Stimulated activated CD8-positive, alpha-beta memory T cell treated with anti-CD3 and anti-CD28 coated beads, Interleukin-12 subunit alpha, Interleukin-12 subunit beta, amount 100 ng/mL, for 1 hour (primary cell): ENCODE results near the gene CCDC192.
"Not testable (repeated sequence)": the region's sequence is repeated elsewhere in the genome, so short reads cannot be mapped to it uniquely, and the experiment has no call there.

ENCODE experiments used
- DNase-seq: peaks from one replicate; pipeline ENCODE4 v3.0.0-alpha.2; 2020; ENCODE audit warnings: low read depth

The CCDC192 gene

DNA sequence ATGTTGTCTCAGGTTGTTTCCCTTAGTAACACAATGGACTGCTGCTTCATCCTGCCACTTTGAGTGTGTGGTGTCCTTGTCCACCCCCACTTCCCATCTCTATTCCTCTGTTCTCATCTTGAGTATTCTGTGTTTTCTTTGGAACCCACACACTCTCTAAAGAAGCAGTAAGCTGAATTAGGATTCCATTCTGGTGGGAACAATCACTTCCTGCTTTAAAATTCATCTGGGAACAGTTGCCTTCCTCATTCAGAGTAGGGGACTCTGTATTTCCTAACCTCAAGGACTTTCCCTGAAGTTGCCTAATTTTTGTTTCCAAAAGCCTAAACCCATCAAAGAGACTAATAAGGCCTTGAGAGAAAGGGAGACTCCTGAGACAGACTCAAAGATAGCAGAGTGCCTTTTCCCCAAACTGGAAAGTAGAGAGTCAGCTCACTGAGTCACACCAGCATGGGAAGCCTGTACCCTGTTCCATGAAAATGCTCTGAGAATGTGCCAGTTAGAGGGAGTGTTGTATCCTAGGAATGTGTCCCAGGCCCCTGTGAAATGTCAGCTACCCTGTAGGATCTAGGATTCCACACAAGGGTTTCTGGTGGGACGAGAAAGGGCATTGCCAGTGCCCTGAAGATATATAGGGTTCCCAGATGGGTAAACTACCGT lies 63.6 kb downstream of the CCDC192 start:
- DNase-seq, result no peak

DNA sequence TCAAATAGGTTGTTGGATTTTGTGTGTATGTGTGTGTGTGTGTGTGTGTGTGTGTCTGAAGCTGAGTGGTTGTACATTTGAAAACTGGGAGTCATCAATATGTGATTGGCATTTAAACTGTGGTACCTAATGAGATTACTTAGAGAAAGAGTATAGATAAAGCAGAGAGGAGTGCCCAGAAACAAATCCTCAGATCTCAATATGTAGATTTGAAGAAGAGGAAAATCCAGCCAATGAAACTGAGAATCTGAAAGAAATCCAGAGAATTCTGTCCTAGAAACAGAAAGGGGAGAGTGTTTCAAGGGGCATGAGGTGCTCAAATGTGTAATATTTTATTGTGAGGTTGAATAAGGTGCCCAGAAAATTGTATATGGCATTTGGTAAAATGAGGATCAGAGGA lies 66.2 kb downstream of the CCDC192 start:
- no peak for DNase-seq

DNA sequence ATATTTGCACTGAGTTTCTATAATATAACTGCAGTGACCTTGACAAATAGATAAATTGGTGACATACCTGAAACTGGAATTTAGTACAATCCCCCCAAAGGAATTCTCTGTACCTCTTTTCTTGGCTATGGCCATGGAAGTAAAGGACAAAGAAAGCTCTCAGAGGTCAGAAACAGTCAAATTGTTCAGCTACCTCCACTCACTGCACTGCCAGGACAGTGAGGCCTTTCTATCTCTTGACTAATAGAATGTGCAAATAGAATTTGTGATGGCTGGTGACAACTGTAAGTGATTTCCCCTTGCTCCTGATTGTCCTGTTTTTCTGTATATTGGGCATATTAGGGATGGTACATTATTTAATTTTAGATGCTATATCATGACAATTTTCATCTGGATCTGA lies 67.1 kb downstream of the CCDC192 start:
- DNase-seq, result no peak

DNA sequence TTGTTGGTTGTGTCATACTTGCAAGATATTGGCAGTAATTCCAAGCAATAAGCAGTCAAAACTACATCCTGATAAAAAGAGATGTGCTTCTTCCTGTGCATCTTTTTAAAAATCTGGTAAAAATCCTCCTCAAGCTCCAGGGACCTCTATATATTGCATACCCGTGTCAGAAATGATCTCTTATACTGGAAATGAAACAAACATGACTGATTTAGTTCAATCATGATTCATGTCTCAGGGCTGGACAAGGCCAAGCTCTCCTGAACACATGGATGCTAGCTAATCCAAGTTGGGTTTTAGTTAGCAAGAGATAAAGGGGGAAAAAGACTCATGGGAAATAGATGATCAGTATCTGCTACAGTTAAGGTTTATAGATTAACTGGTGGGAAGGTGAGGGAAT lies 69.3 kb downstream of the CCDC192 start:
- no peak for DNase-seq

DNA sequence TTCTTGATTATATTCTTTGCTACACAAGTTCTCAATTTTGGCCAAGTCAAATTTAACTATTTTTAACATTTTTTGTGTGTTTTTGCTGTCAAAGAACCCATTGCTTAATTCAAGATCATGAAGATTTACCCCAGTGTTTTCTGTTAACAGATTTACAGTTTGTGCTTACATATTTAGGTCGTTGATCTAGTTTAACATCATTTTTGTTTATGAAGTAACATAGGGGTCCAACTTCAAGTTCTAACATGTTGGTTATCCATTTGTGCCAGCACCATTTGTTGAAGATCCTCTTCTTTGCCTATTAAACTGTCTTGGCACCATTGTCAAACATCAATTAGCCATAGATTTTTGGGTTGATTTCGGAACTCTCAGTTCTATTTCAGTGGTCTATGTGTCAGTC lies 71.0 kb downstream of the CCDC192 start:
- no peak for DNase-seq

DNA sequence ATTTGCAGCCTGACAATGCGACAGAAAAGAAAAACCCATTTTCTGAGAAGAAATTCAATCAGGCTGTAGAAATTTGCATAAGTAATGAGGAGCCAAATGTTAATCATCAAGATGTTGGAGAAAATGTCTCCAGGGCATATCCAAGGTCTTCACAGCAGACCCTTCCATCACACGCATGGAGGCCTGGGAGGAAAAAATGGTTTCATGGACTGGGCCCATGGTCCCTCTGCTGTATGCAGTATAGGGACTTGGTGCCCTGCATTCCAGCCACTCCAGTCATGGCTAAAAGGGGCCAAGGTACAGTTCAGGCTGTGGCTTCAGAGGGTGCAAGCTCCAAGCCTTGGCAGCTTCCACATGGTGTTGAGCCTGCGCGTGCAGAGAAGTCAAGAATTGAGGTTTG lies 73.3 kb downstream of the CCDC192 start:
- DNase-seq, result no peak

DNA sequence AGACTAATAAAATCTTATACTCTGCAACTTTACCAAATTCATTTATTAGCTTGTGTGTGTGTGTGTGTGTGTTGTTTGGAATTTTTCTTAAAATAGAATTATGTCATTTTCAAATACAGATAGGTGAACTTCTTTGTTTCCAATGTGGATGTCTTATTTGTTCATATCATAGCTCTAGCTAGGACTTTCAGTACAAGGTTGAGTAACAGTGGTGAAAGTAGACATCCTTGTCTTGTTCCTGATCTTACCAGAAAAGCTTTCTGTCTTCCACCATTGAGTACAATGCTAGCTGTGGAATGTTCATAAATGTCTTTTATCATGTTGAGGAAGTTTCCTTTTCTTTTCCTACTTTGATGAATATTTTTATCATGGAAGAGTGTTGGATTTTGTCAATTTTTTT lies 74.8 kb downstream of the CCDC192 start:
- DNase-seq, result no peak

DNA sequence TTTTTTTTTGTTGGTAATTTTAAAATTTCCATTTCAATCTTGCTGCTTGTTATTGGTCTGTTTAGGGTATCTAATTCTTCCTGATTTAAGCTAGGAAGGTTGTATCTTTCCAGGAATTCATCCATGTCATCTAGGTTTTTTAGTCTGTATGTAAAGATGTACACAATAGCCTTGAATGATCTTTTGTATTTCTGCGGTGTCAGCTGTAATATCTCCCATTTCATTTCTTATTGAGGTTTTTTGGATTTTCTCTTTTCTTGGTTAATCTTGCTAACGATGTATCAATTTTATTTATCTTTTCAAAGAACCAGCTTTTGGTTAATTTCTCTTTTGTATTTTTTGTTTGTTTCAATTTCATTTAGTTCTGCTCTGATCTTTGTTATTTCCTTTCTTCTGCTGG lies 79.3 kb downstream of the CCDC192 start:
- not testable (repeated sequence) for DNase-seq

DNA sequence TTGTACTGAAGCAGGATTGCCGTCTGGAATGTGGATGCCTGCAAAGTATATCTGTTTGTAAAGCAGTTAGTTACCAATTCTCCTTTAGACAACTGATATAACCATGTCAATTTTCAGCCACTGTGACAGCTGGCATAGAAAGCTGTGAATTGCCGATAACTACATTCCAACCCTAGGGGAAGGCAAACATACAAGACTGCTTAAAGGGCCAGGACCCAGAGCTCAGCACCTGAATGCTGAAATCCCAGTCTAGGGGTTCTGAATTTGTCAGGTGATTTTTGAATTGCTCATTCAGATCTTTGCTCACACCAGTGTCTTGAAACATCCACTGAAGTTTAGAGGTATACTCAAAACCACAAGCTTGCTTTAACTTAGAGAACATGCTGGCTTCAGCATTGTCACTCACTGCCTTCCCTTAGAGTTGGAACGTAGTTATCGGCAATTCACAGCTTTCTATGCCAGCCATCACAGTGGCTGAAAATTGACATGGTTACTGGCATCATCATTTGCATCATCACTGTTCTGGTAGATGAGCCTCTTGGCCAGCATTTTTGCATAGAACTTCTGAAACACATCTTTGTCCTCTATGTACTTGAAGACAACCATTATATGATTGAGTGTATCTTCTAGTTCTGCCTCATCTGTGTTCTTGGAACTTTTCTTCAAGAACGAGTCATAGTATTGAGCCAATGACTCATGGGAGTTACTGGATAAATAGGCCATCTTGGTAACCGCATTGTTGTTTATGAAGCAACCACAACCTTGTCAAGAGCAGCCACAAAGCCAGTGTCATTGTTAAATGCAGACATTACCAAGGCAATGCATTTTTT lies 82.1 kb downstream of the CCDC192 start:
- no peak for DNase-seq

DNA sequence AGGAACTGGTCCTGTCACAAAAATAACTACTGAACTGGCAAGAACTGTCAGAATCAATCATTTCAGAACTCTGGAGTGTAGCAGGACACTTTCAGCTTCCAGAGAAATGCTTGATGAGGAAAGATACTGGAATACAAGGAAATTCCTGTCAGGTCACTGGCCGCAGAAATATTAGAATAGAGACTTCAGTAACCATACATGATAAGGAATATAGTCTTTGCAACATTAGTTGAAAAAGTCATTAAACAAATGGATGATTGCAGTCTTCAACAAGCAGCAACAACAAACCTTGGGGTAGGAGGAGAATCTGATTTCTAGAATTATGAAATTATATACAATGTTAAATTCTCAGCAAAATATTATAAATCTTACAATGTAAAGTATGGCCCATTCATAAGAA lies 88.2 kb downstream of the CCDC192 start:
- DNase-seq, result no peak

DNA sequence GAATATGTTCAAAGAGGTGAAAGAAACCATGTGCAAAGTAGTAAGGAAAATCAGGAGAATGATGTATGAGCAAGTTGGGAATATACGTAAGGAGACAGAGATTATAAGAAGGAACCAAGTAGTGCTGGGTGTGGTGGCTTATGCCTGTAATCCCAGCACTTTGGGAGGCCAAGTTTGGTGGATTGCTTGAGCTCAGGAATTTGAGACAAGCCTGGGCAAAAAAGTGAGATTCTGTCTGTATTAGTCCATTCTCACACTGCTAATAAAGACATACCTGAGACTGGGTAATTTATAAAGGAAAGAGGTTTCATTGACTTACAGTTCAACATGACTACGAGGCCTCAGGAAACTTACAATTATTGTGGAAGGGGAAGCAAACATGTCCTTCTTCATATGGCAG lies 88.7 kb downstream of the CCDC192 start:
- DNase-seq, result not testable (repeated sequence)

DNA sequence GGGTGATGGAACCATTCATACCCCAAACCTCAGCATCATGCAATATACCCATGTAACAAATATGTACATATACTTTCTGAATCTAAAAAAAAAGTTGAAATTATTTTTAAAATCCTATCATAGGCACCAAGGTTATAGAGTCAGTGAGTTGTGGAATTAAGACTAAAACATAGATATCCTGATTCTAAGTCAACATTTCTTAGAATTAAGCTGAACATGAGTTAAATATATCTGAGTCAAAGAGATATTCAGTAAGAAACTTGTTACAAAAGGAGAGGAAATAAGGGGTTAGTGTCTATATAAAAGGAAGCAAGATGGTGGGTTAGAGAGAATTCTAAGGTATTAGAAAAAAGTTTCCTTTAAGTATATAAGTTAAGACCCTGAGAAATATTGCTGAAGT lies 89.9 kb downstream of the CCDC192 start:
- no peak for DNase-seq

DNA sequence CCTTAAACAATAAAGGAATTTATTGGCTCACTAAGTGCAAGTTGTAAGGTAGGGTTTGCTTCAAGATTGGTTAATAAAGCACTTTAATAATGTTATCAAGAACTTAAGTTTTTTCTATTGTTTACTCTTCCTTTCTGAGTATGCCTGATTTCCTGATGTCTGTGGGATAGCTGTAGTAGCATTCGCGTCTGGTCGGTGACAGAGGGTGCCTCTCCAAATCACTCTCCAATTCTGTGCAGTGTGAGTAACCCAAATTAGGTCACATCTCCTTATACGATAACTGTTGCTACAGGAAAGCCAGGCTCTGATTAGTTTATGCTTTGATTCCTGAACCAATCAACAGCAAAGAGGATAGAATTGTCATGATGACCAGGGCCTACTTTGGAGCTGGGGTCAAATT lies 90.7 kb downstream of the CCDC192 start:
- DNase-seq, result no peak

DNA sequence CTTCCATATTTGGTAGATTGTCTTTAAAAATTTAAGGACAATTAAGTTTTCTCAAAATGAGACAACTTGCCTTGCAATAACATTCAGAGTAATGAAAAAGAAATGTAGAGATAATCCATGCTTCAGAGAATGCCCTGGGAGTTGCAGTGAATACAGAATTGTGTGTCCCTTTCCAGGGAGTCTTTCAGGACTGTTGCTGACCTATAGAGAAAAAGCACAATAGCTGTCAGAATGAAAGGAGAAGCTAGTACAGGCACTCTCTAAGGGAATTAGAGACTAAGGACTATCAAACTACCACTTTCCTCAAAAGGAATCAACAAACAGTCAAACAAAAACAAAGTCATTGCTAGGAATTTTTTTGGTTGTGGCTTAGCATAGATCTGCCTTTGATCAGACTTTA lies 93.0 kb downstream of the CCDC192 start:
- DNase-seq, result no peak

DNA sequence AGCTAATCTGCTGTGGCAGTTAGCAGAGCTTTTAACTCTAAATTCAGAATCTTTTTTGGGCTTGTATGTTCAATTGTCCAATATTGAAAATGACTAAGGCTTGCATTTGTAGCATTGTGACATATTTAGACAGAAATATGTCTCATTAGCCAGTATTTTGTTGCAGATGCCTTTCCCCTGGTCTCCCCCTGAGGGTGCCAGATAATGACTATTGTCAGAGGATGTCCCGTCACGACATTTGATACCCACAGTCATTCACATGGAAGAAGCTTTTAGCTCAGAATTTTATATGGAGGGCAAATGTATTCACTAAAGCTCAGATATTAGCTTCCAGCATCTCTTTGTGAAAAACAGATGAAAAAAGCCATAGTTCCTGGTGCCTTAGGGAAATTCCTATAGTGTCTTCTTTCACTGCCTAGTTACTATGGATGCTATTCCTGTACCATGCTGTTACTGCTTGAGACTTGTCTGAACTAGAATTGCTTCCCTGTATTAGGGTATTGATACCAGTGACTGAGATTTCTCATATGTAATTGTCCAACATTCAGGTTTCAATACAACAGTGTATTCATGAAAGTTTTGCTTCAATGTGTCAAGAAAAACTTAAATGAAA lies 96.2 kb downstream of the CCDC192 start:
- DNase-seq, result no peak

DNA sequence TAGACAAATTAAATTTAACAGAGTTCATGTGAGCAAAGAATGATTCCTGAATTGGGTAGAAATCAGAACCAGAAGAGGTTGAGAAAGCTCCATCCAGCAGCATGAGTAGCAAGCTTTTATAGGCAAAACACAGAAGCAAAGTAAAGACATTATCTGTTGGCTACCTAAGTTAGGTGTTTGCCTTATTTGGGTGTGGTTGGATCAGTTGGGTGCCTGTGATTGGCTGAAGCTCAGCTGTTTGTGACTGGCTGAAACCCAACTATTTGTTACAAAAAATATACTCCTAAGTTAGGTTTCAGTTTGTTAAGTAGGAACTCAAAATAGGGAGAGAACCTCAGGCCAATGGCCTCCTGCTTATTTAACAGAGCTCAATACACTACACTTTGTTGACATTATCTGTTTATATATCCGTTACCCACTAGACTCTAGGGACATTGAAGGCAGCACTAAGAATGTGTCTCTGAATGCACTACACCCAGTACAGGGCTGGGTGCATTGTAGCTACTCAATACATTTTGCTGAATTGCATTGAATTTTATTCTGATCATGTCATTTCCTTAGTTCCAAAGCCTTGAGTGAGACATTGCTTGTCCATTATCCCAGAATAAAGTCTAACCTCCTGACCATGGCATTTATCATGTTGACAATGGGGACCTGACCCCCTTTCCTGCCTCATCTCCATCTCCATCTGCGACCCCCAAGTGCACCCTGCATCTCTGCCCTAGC lies 98.7 kb downstream of the CCDC192 start:
- DNase-seq, result no peak

DNA sequence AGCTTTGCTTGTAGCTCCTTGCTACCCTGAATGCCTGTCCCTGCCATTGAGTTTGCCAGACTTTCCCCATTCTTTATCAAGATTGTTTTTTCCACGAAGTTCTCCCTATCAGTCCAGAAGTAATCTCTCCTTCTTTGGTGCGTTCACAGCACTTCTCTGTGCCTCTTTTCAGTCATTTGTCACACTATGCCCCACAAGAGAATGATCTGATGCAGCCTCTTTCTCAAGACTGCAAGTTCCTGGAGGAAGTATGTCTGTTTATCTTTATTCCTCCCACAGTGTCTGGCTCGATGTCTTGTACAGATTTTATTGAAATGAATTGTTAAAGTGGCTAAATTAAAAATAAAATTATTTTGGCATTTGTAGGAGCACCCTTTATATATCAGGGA lies 99.3 kb downstream of the CCDC192 start:
- no peak for DNase-seq

DNA sequence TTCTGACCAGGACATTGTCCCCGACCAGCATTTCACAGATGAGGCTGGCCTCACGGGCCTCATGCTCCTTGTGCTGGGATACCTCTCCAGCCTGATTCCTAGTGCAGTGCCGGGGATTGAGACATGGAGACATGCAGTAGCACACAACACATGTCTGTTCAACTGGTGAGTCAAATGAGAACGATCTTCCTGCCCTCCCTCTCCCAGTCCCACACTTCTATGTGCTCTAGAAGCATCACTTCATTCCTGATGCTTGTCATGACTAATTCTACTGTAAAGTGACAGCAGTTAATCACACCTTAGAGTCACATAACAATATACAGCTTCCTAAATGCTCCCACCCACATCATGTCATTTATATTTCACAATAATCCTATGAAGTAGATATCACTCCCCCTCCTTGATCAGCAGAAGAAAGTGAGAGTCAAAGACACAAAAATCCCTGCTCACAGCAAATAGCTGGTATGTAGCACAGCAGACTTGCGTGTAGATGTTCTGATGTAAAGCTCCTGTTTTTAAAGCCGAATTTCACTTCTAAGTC lies 101.8 kb downstream of the CCDC192 start:
- no peak for DNase-seq

DNA sequence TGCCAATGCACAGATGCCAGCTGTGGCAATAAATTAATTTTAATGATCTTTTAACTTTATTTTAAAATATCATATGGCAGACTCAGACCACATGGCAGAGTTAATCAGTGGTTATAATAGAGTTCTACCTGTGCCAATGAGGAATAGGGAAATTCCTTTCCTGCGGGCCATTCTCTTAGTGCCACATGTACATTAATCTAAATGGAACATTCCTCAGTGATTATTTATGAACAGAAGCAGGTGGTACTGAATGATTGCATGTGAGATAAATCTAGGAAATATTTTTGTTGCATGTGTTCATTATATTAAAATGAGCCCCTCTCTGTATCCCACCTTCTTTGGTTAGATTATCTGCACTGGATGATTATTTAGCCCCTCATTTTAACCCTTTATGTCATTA lies 102.3 kb downstream of the CCDC192 start:
- no peak for DNase-seq

DNA sequence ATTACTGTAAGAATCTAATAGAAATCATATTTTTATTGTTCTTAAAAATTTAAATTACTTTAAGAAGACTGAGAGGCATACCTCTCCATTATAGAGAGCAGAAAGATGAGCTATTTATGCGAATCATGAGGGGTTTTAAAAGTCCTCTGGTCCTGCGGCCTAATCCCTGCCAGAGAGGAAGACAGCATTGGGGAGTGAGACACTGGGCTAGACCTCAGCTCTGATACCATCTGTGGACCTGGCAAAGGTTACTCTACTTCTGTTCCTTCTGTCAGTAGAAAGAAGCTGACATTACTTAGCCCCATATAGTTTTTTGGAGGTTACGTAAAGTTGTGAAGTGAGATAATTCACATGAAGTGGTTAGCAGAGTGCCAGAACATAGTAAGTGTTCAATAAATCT lies 103.6 kb downstream of the CCDC192 start:
- no peak for DNase-seq

DNA sequence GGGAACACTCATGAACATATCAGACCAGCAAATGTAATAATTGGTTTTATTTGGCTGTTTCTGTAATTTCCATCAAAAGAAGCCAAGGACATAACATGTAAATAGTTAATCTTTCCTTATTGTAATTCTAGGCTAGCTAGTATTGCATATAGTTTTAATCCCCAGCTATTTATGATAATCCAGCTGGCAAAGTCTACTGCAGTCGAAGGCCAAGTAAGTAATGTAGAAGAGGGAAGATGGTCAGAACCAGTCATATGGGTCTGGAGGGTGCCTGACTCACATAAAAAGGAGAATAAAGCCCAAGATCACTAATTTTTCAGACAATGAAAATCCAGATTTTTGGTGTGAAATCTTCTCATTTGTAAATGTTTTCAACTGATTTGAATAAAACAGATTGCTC lies 106.3 kb downstream of the CCDC192 start:
- DNase-seq, result no peak

DNA sequence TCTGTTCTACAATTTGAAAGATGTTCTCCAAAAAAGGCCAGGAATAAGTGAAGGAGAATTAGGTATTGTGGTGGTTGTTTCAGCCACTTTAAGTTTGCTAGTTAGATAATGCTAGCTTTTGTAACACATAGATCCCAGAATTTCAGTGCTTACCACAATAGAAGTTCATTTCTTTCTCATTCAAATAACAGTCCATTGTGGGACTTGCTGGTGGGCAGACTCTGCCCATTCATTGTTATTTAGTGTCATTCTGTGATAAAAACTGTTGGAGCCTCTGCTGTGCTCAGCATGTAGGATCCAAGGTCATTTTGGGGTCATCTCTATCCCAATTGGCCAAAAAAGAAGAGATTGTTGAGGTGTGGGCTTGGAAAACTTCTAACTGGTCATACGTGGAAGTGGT lies 106.8 kb downstream of the CCDC192 start:
- no peak for DNase-seq
